NCI-H1417 treated with DMSO at 0.1 percent for 48 hours (cell line): ENCODE results near the gene ACTR2.

Source experiments
- DNase-seq: peaks from one replicate; lab custom pipeline; 2025; lab: John Stamatoyannopoulos, UW

Gene ACTR2

DNA sequence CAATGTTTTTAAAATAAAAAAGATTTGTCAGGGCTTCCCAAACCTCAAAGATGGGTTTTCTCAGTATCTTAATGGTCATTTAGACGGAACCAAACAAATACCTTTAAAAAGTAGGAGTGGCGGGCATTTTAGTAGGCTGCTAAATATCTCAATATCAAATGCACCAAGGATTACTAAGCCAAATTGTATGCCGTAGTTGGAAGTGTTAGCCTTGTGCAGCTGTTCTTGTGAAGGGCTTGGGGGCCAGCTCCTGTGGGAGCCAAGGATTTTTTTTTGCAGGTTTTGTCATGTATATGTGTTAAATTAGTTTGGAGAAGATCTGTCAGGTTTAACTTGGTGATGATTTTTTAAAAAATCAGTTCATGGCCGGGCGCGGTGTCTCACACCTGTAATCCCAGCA, 52.1 kb downstream of the ACTR2 start:
- no peak for DNase-seq

DNA sequence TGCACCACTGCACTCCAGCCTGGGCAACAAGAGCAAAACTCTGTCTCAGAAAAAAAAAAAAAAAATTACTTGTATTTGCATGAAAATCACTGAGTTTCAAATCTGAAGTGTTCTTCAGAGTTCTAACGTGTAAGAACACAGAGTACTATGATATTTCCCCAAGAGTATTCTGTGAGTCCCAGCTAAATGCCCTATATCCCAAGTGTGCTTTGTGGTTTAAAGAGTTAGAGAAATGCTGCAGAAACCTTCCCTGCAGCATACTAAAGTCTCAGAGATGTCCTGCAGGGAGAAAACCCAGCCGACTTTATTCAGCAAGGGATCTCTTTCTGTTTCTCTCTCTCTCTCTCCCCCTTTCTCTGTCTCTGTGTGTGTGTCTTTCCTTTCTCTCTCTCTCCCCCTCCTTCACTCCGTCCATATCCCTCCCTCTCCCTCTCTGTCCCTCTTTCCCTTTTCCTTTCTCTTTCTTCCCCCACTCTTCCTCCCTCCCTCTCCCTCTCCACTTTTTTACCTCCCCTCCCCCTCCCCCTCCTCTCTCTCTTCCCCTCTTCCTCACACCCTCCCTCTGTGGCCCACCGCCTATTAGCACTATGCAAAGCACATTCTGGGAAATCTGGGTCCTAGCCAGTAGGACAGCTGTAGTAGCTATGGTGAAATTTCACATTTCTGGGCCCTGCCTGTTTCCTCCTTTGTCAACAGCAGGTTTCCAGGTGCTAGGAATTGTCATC, 54.2 kb downstream of the ACTR2 start:
- DNase-seq = no peak

DNA sequence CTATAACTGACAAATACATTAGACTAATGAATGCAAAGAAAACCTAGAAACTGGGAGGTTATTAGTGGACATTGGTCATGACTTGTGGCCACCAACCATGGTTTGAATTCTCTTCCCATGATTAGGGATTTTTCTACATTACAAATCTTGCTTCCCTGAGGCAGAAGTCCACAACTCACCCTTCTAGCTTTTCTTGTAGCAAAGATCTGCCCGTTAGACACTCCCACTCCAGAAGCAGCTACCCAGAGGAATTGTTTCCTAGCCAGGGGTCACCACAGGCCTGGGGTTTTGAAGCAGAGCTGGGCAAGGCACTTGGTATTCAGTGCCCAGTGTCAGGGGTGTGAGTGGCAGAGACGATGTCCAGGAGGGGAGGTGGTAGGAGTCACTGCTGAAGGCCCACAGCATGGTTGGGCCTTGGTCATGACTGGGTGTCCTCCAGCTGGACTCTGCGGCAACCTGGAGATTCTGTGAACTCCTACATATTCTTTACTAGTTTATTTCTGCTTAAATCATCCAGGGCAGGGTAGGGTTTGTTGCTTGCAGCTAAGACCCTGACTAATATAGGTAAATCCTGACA, 54.9 kb downstream of the ACTR2 start:
- no peak for DNase-seq

DNA sequence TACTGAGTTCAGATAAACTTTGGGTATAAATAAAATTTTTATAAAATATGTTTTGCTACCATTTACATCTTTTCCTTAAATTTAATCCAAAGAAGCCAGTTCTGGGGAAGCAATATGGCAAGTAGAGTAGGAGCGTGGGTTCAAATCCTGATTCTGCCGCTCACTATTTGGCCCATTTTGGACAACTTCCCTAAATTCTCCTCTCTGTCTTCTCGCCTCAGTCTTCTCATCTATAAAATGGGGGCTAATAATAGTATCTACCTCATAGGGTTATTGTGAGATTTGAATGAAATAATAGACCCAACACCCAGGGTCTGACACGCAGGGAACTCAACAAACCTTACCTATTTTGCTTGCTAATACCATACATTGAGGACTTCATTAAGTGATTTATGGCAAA, 59.7 kb downstream of the ACTR2 start:
- DNase-seq = no peak

DNA sequence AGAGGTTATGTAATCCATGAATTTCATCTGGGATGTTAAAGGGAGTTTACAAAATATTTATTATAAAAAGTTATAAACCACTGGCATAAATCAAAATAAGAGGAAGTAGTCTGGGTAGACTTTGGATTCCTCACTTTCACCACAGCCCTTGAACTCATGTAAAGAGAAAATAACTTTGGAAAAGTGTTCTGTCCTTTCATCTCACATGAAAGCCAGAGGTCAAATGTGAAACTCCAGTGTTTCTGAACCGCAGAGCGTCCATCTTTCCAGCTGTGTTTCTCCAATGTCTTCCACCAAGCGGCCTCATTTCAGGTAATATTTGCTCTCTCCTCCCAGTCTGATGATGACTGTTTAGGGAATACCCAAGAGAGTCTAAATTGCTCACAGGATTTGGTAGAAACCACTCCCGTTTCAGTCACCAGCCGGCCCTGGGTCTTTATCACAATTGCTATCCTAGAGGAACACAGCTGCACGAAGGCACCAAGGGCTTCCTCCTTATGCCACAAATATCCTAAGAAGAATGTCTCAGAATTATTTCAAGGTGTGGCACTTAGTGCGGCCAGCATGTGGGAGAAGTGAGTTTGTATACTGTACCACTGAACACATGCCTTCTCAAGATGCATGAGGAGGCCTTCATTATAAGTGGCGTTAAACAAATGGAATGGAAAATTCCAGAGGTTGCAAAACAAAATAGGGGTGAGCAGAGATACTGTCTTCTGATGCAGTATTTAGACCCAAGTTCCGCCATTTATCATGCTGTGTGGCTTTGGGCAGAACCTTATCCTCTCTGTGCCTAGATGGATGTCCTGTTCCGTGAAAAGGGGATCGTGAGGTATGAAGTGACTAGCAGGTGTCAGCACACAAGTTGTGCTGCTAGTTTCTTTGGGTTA, 63.8 kb downstream of the ACTR2 start:
- DNase-seq = no peak

DNA sequence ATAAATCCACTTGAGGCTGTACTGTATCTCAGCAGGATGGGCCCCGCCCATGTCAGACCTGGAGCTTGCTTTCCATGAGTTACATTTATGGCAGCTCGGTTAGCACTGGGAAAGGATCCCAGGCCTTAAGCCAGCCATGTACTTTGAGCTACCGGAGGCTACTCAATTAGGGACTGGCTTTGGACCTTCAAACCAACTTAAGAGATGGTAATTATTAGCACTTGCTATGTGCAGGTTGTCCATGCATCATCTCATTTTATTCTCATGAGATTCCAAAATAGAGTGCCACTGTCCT, 64.4 kb downstream of the ACTR2 start:
- DNase-seq = no peak

DNA sequence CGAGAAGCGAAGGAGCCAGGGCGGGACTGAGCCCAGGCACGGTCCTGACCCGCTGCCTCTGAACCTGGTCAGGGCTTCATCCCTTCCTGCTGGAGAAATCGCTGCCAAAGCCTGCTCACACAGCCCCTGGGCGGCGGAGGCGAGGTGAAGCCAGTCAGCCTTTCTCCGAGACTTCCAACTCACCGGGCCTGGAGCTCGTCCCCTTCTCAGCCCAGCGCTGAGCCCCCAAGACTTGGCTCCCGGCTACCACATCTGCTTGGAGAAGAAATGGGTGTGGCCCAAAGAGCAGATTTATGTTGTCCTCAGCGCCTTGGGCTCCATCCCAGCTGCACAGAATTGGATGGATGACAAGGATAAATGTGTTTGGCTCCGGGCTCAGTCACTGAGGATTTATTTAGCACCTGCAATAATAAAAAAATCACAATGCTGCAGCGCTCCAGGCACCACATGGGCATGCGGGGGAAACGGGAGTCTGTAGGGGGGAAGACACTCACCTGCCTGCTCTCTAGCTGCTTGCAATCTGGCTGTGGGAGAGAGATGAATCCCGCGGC, 64.9 kb downstream of the ACTR2 start:
- DNase-seq = no peak

DNA sequence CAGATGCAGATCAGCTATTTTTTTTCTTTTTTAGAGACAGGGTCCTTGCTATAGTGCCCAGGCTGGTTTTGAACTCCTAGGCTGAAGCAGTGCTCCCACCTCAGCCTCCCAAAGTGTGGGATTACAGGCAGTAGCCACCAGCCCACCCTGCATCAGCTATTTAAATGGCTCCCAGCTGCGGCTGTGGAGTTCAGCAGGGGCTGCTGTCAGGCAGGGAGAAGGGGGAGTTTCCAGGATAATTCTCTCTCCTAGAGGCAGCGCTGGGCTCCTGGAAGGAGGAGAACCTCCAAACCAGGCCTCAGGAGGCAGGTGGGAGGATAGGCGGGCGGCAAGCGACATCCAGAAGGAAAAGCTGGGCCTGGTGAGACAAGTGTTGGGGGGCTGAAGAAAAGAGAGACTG, 65.7 kb downstream of the ACTR2 start:
- no peak for DNase-seq

DNA sequence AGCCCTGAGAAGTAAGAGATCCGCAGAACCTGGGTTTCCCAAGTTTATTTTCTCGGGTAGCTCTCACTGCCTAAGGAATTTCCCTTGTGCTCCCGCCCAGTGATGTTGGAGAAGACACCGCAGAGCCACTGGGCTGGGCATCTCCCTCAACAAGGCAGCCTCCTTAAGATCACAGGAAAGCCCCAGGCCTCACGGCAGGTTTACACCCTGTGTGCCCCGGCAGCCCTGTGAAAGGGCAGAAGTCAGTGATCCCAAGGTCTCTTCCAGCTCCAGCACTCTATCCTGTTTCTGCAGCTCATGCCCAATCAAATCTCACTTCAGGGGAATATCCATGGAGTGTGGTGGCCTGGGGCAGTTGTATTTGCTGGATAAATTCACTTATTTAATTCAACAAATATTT, 66.5 kb downstream of the ACTR2 start:
- no peak for DNase-seq

DNA sequence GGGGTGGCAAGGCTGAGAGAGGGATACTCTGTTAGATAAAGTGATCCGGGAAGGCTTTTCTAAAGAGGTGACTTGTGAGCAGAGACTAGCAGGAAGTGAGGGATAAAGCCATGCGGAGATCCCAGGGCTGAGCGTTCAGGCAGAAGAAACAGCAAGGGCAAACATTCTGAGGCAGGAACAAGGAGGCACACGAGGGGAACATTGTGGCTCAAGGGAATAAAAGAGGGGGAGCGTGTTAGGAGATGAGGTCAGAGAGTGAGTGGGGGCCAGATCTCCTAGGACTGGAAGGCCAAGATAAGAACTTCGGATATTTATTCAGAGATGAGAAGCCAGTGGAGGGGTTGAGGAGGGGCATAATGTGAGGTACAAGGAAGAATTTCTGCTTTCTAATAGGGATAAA, 67.1 kb downstream of the ACTR2 start:
- DNase-seq = no peak

DNA sequence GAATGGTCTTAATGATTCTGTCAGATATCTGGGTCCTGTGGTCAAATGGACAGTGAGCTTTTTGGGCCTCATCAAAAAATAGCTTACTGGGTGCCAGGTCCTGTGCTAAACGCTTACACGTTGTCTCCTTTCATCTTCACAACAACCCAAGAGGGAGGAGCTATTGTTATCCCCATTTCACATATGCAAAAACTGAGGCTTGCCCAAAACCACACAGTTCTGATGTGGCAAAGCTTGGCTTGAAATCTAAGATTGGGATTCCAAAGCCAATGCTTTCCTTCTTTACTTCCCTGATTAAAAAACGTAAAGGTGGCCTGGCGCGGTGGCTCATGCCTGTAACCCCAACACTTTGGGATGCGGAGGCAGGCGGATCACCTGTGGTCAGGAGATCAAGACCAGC, 69.3 kb downstream of the ACTR2 start:
- no peak for DNase-seq

DNA sequence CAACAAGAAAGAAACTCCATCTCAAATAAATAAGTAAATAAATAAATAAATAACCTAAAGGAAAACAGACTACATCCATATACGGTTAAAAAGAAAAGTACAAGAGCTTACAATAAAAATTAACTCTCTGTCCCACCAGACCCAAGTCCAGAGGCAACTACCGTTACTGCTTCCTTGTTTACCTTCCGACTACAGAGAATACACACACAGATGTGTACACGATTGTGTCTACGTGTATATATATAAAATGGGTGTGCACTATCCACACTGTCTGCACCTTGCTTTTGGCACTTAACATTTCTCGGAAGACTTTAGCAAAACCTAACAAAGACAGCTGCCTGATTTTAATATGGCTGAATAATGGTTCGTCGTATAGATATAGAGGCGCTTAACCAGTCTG, 69.9 kb downstream of the ACTR2 start:
- no peak for DNase-seq

DNA sequence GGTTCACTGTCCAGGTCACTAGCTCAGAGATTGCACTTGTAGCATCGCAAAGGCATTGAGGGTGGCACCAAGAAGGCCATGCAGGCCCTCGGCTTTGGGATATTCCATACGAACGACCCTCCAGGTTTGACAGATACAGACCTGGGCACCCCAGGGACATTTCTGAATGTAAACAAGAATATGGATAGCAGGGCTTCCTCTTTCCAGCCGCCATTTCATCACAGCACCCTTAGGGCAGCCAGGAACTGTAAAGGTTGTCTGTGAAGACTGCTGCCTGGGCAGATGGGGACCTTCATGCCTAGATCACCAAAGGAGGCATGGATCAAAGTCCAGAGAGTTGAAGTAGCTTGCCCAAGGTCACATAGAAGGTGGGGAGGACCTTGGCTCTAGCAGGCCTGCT, 70.5 kb downstream of the ACTR2 start:
- DNase-seq = no peak

DNA sequence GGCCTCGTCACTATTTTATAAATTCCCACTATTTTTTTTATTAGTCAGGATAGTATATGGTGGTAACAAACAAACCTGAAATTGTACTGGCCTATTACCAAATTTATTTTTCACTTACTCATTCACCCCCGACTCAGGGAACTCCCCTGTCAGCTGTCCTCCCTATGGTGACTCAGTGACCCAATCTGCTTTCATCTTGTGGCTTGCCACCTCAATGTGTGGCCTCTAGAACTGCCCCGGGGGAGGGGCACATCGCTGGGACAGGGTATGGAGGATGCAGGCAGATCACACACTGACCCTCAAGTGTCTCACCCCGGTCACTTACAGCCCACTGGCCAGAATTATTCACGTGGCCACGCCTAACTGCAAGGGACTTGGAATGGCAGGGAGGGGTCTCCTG, 71.6 kb downstream of the ACTR2 start:
- DNase-seq = no peak

DNA sequence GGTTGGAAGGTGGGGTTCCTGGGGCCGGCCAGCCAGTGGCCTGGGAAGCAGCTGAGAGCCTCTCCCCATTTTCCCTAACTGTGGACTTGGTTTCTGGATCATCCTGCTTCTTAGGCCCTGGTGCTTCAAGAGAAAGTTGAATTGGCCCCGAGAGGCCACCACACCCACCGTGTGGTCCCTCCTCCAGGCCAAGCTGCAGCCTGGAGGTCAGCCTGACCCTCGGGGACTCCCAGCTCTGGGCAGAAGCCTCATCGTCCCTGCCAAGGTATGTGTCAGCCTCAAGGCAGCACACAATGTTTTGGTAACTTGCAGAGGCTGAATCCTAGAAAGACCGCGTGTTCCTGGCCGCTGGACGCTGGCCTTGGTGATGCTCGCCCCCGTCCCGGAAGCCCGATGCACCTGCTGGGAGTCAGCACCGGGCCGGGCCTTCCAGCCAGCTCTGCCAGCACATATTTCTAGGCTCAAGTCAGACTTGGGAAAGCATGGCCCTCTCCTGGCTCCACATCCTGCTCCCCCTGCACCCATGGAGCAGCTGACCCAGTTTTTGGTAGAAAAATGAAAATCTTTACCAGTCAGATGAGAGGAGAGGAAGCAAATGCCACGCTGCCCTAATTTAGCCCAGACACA, 72.6 kb downstream of the ACTR2 start:
- DNase-seq = no peak

DNA sequence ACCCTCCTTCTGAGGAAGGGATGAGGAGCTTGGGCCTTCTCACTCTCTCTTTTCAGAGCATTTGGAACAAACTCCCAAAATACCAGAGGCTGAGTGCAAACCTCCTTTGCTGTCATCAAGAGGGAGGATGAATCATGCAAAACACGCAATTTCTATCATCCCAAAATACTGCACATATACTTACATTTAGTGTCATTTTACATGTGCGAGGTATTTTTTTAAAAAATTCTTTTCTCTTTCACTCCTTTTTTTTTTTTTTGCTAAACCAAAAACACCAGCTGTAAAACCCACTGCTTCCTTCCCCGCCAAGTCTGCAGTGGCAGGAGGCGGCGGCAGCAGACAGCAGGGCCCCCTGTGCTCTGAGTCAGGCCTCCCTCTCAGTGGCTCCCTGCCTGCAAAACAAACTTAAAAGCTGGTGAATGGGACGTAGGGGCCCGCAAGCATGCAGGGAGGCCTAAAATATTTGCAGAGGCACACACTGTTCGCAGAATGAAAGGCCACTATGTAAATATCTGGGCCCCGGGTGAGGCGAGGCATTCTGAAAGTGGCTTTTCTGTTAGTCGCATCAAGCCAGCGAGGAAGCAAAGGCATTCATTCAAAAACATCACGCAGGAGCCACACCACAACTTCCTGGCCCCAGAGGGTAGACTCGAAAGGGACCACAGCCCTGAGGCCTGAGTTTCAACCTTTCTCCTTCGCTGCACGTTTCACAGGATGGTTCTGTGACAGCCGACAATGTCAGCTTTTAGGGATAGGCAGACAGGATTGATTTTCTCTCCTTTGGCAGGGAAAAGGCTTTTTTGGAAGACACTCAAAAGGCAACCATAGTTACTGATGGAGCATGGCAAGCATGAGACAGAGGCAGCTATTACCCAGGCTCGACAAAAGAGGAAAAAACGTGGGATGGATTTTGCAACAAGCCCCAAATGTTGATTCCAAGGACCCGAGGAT, 73.4 kb downstream of the ACTR2 start:
- no peak for DNase-seq

DNA sequence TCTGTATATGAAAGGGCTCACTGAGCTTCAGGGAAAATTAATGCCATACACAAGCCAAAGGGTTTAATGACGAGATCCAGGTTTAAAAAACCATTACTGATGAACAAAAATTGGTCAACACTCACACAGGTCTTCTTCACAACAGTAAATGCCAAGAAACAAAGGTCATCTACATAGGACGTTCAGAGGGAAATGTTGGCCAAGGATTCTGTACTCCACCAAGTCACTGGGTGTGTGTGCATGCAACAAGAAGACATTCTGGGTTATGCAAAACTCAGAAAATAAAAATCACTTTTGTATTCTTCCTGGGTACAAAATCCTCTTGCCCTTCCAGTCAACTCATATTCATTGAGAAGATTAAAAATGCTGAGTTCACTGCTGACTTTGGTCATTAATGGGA, 78.3 kb downstream of the ACTR2 start:
- no peak for DNase-seq

DNA sequence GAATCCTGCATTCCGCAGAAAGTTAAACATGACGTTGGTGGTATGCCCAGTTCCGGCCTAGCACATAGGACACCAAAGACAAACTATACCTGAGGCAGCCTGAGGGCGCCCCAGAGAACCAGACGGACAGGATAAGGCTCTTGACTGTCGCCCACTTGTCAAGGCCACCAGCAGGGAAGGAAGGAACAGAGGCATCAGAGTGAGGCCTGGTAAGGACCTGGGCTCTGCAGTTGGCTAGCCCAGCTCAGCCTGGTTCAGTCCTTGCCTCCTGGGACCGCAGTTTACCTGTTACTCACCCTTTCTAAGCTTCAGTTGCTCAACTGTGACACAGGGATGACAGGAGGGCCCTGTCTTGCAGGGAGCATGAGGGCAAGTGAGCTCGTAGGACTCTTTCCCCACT, 82.1 kb downstream of the ACTR2 start:
- DNase-seq = no peak

DNA sequence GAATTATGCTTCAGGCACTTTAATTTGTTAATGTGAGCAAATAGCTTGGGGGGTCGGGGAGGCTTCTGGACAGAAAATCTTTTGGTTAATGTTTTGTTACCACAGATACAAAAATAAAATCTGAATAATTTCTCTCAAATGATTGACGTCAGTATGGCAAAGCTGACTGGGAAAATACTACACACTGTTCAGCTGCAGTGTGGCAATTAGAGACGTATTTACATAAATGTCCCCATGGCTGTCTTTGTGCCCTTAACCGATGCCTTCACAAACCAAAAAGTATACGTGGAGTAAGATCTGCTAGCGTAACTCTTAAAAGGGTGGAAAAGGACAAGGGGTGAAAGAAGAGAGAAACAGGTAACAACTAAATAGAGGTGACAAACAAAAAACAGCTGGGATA, 83.4 kb downstream of the ACTR2 start:
- DNase-seq = no peak

DNA sequence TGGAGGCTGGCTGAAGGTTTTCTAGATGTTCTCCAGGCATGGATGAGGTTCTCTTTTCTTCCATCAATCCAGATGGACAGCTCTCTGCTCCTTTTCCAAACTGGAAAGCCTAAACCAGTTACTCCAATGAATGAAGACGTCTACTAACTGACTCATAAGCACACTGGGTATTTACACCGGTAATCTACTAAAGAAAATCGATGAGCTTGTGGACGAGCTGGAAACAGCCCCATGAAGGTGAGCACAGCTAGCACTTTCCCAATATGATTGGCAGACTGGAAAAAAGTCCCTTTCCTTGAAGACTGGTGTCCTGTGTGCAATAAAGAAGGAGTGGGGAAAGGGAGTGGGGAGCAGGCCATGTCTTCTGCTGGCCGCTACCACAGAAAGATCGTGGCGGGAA, 84.0 kb downstream of the ACTR2 start:
- no peak for DNase-seq

DNA sequence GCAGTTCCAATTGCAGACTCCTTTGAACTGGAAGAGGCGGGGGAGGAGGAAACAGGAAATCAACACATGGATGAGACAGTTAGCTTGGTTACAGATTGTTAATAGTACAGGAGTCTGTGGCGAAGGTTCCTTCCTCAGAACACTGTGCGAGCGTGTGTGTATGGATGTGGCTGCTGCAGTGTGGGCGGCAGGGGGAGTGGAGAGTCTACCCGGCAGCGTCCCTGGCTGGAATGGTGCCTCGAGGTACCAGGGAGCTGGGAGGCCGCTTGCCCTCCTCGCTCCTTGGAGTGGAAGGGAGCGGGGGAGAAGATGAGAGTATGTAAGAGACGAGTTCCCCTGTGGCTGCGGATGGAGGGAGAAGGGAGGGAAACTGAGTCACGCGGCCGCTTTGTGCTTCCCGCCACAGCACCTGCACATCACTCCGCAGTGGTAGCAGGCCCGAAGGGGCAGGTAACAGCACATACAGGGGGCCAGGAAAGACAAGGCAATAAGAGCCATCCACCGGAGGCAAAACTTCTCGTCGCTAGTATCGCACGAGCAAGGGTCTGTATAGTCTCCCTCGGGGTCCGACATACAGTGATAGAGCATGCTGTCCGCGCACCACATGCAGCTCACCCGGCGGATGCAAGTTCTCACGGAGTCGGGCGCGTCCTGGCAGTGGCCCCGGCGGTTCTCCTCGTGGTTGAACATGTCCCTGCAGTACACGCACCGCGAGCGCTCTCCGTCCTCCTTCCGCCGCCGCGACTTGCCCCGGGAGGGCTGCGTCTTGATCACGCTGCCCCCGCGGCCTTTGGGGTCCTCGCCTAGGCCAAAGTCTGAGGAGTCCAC, 85.7 kb downstream of the ACTR2 start:
- no peak for DNase-seq
